Endothelial cell of umbilical vein (primary cell): ENCODE results near the gene GABBR2. TPM values are rescaled to one million over a fixed set of nuclear protein-coding genes. Genes with fewer than 3 reads are reported as not detected.

Experiments
- BruUV-seq: library from RNA; stranded (reverse); fragments of 400-500 nt; replicated peaks from 2 replicates; lab custom pipeline; 2021; lab: Mats Ljungman, UMichigan
- CTCF ChIA-PET: fragments of 300-600, 350-600 bp; sonication (Branson Sonifier 250); formaldehyde crosslinking; loops from one replicate; lab custom pipeline; 2021; ENCODE audit warnings: antibody characterized with exemption, inconsistent platforms; lab: Charles Lee
- POLR2A ChIA-PET: fragments of 300-600, 350-600 bp; sonication (Branson Sonifier 250); formaldehyde crosslinking; loops from one replicate; lab custom pipeline; 2021; ENCODE audit warnings: antibody characterized with exemption, inconsistent platforms; lab: Charles Lee
- DNase-seq: peaks from one replicate; pipeline ENCODE4 v3.0.0-alpha.2; 2011; ENCODE audit warnings: low read depth, low spot score
- FAIRE-seq: peaks from 2 replicates; lab custom pipeline; 2011; peaks lifted over from hg19 to GRCh38; lab: Jason Lieb, UNC
- H2AFZ ChIP-seq: 2 replicates; pipeline ENCODE4 v1.6.0; 2012; ENCODE audit warnings: low read depth, low read length, control low read depth, inconsistent platforms
- H3K27ac ChIP-seq: 2 replicates; pipeline ENCODE4 v1.5.1; 2011; ENCODE audit warnings: low read depth, mild to moderate bottlenecking, control low read depth, low read length, moderate library complexity; ENCODE audit not compliant: insufficient read depth
- H3K27me3 ChIP-seq, 2 experiments: 2 replicates each; pipeline versions ENCODE4 v1.6.0 to v1.6.1; 2011; ENCODE audit warnings: low read length in 2 of 2, mixed read lengths in 1 of 2; ENCODE audit not compliant: control insufficient read depth in 2 of 2, insufficient read depth in 2 of 2
- H3K36me3 ChIP-seq, 2 experiments: 2 replicates in 1 of 2; 3 replicates in 1 of 2; pipeline ENCODE4 v1.5.1; 2011; ENCODE audit warnings: low read length in 2 of 2, mild to moderate bottlenecking in 1 of 2, moderate library complexity in 1 of 2; ENCODE audit not compliant: control insufficient read depth in 2 of 2, insufficient read depth in 2 of 2; ENCODE audit errors: extremely low read depth in 1 of 2
- H3K4me1 ChIP-seq: 3 replicates; pipeline ENCODE4 v1.5.1; 2011; ENCODE audit warnings: mild to moderate bottlenecking, low read length; ENCODE audit not compliant: control insufficient read depth, insufficient read depth; ENCODE audit errors: extremely low read depth
- H3K4me2 ChIP-seq: 2 replicates; pipeline ENCODE4 v1.6.1; 2011; ENCODE audit warnings: low read length, control low read depth, mixed read lengths; ENCODE audit not compliant: insufficient read depth
- H3K4me3 ChIP-seq, 3 experiments: fragments of 200-600 bp in 1 of 3; sonication (generic), shearing (Covaris generic) in 1 of 3; replicated peaks in 1 of 3; 2 replicates each; pipeline ENCODE4 v1.5.1; 2011 to 2016; ENCODE audit warnings: control low read depth in 3 of 3, low read length in 3 of 3, mild to moderate bottlenecking in 2 of 3, inconsistent platforms in 1 of 3, low read depth in 1 of 3, moderate library complexity in 1 of 3; ENCODE audit not compliant: insufficient read depth in 1 of 3
- H3K79me2 ChIP-seq: 2 replicates; pipeline ENCODE4 v1.6.0; 2012; ENCODE audit warnings: low read length, inconsistent platforms; ENCODE audit not compliant: control insufficient read depth, insufficient read depth
- H3K9ac ChIP-seq: replicated peaks from 2 replicates; pipeline ENCODE3; 2011; ENCODE audit warnings: low read length, control low read depth; ENCODE audit not compliant: insufficient read depth; ENCODE audit errors: extremely low read depth
- H3K9me1 ChIP-seq: replicated peaks from 3 replicates; pipeline ENCODE4 v1.6.0; 2011; ENCODE audit warnings: mild to moderate bottlenecking, low read length; ENCODE audit not compliant: control insufficient read depth, insufficient read depth; ENCODE audit errors: extremely low read depth
- H3K9me3 ChIP-seq: replicated peaks from 2 replicates; pipeline ENCODE4 v1.5.1; 2012; ENCODE audit warnings: low read length, inconsistent platforms; ENCODE audit not compliant: control insufficient read depth, insufficient read depth
- H4K20me1 ChIP-seq: replicated peaks from 2 replicates; pipeline ENCODE3; 2011; ENCODE audit warnings: mild to moderate bottlenecking, low read length; ENCODE audit not compliant: control insufficient read depth, insufficient read depth; ENCODE audit errors: extremely low read depth
- GATA2 ChIP-seq: IDR thresholded peaks from 2 replicates; pipeline ENCODE4 v1.7.0; 2011; ENCODE audit warnings: low read depth, mild to moderate bottlenecking, moderate library complexity, mixed read lengths, low read length; ENCODE audit not compliant: insufficient read length, insufficient read depth
- MYC ChIP-seq: IDR thresholded peaks from one replicate; pipeline ENCODE4 v1.6.1; 2011; ENCODE audit warnings: mild to moderate bottlenecking, low read depth, low read length
- POLR2A ChIP-seq: IDR thresholded peaks from 2 replicates; pipeline ENCODE4 v1.6.1; 2012; ENCODE audit warnings: low read depth, mild to moderate bottlenecking, control low read depth, low read length
- POLR2AphosphoS5 ChIP-seq: IDR thresholded peaks from 2 replicates; pipeline ENCODE4 v1.6.1; 2012; ENCODE audit warnings: low read depth, mild to moderate bottlenecking, control low read depth, low read length, moderate library complexity; ENCODE audit not compliant: insufficient read depth
- dilution Hi-C: fragments of 300-500 bp; cut with MboI; formaldehyde crosslinking; loops from one replicate; pipeline ENCODE4 v1.15.0; 2019; ENCODE audit warnings: low sequenced_read_pairs; ENCODE audit not compliant: extremely low pct_ligation_motif_present
- intact Hi-C: fragments of 100-400 bp; cut with micrococcal nuclease; formaldehyde crosslinking; loops from one replicate; pipeline ENCODE4 v1.10.0; 2022
- polyA plus RNA-seq, 4 experiments: library from polyadenylated mRNA; depleted of rRNA in 3 of 4; stranded (reverse) in 3 of 4; unstranded in 1 of 4; fragments of >200 nt; gene quantifications; 2 replicates each; pipeline versions ENCODE4 v1.2.1 to v1.2.3, GENCODE V29; 2011 to 2012; ENCODE audit warnings: missing spikeins in 1 of 4
- total RNA-seq: library from RNA; stranded (reverse); gene quantifications from 2 replicates; pipeline ENCODE4 v1.2.3, GENCODE V29; 2021
- TF ChIP-seq, protein P1 (sequence below), 2 donors: IDR thresholded peaks; 1 replicate in 1 of 2; 2 replicates in 1 of 2; pipeline ENCODE4 v1.5.1; 2011; ENCODE audit warnings: low read length in 2 of 2, mild to moderate bottlenecking in 2 of 2, moderate library complexity in 2 of 2, control low read depth in 1 of 2, inconsistent platforms in 1 of 2, low read depth in 1 of 2; ENCODE audit not compliant: insufficient read depth in 1 of 2; ENCODE audit errors: extremely low read depth in 1 of 2

Gene GABBR2
- total and polyA plus RNA-seq, 2 donors (not counting 3 experiments of a cell fraction or from before 2014, with no cell fraction given): 1.1 to 9.2 TPM

DNA sequence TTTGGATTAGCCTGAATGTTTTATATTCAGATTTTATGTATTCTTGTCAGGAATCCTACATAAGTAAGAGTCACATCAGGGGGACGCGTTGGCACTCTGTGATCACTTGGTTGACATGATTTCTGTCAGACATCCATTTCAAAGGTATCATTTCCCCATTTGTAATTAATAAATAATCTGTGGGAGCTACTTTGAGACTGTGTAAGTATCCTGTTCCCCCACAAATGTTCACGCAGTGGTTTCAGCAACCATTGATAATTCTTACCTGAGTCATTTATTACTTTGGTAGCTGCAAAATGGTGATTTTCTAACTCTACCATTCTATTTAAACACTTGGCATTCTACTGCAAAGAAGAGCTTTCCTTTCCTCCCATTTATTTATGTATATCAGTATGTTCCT, 396.4 kb downstream of the GABBR2 start:
- intact Hi-C loops: no loop called here
- TF ChIP-seq GATA2 (no peak), POLR2AphosphoS5 (no peak), POLR2A (no peak)
- no TSS peak for BruUV-seq
- Histone ChIP-seq H3K79me2 (no peaks in the 10 kb centered on the region), H4K20me1 (no peaks in the 10 kb centered on the region), H3K27me3 (no peaks in the 10 kb centered on the region), H2AFZ (no peak overlapping the region), H3K4me1 (peaks cover 11% of the 10 kb centered on the region), H3K36me3 (no peaks in the 10 kb centered on the region), H3K9ac (no peak overlapping the region), H3K4me2 (no peak overlapping the region), H3K9me1 (no peaks in the 10 kb centered on the region), H3K9me3 (no peaks in the 10 kb centered on the region), H3K27ac (no peak overlapping the region), H3K4me3 (no peak overlapping the region)
- POLR2A ChIA-PET: no interaction called here
- FAIRE-seq: no peak
- dilution Hi-C loops: no loop called here
- no peak for DNase-seq
- CTCF ChIA-PET: interaction anchor here (1.0 to 7.6 kb wide), 2 partner anchors 463 to 467 kb away, joined by 3 to 143 read pairs; no protein-coding TSS in a partner anchor

DNA sequence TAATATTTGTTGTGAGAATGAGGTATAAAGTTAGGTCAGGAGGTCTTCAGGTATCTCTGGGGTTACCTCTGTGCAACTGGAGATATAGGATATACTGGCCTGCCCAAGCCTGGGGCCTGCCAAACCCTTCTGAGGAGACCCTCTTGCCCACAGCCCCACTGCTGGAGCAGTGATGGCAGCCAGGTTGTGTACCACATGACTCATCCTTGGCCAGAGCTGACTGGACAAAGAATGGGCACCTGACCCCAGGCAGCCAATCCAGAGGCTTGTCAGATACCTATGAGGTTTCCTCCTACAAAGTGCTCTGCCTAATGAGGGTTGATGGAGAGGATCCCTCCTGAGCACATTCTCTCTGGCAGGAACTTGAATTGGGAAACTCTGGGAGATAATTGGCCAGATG, 397.2 kb downstream of the GABBR2 start:
- Histone ChIP-seq H3K9me1 (no peaks in the 10 kb centered on the region), H3K4me3 (no peak overlapping the region), H3K4me1 (peaks cover 5% of the 10 kb centered on the region), H3K4me2 (no peak overlapping the region), H3K9me3 (no peaks in the 10 kb centered on the region), H3K79me2 (no peaks in the 10 kb centered on the region), H4K20me1 (no peaks in the 10 kb centered on the region), H3K27me3 (no peaks in the 10 kb centered on the region), H3K27ac (no peak overlapping the region), H3K36me3 (no peaks in the 10 kb centered on the region), H2AFZ (no peak overlapping the region), H3K9ac (no peak overlapping the region)
- FAIRE-seq (no peak), DNase-seq (no peak)
- CTCF ChIA-PET: interaction anchor here (7.6 kb wide), 1 partner anchor 464 kb away, joined by 143 read pairs; no protein-coding TSS in a partner anchor
- intact Hi-C loops (no loop called here), dilution Hi-C loops (no loop called here)
- no TSS peak for BruUV-seq
- TF ChIP-seq GATA2 (no peak), MYC (no peak), POLR2A (no peak), POLR2AphosphoS5 (no peak)
- TF ChIP-seq, protein P1, sequence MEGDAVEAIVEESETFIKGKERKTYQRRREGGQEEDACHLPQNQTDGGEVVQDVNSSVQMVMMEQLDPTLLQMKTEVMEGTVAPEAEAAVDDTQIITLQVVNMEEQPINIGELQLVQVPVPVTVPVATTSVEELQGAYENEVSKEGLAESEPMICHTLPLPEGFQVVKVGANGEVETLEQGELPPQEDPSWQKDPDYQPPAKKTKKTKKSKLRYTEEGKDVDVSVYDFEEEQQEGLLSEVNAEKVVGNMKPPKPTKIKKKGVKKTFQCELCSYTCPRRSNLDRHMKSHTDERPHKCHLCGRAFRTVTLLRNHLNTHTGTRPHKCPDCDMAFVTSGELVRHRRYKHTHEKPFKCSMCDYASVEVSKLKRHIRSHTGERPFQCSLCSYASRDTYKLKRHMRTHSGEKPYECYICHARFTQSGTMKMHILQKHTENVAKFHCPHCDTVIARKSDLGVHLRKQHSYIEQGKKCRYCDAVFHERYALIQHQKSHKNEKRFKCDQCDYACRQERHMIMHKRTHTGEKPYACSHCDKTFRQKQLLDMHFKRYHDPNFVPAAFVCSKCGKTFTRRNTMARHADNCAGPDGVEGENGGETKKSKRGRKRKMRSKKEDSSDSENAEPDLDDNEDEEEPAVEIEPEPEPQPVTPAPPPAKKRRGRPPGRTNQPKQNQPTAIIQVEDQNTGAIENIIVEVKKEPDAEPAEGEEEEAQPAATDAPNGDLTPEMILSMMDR (IDR thresholded peaks at IDR 0.05; ENCODE audit: extremely low read depth in 1 of 2, insufficient read depth in 1 of 2, low read depth in 1 of 2, low read length in 2 of 2): no peak
- POLR2A ChIA-PET: no interaction called here
